ENCODE results near the gene AJAP1. TPM values are rescaled to one million over a fixed set of nuclear protein-coding genes. Genes with fewer than 3 reads are reported as not detected.

Gene AJAP1
- polyA plus RNA-seq, 1 of the 3 experiments (the other 2 are of a cell fraction): not detected

DNA sequence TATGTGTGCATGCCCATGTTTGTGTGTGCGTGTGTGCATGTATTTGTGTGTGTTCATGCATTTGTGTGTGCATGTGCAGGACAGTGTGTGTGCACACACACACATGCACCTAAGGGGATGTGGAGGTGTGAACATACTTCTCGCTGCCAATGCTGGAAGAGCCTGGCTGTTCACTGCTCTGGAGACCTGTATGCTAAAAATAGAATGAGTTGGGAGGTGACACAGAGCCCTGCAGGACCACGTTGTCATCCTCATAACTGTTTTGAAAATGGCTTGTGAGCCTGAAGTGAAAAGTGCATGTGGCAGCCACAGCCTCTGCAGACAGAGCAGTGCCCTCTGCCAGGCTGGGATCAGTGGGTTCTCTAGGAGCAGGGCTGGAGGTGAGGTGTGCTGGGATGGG, 95.8 kb downstream of the AJAP1 start:
- Histone ChIP-seq H3K9ac (no peak overlapping the region), H3K4me1 (ENCODE audit: control insufficient read depth in 1 of 2, insufficient read depth in 2 of 2, low read depth in 1 of 2, low read length in 1 of 2) (peaks cover 0 to 2% of the 10 kb centered on the region in 2 experiments; a peak in 1 of 4 replicates), H3K4me3 (ENCODE audit: low read depth in 2 of 2, low read length in 1 of 2) (no peak overlapping the region), H3K9me2 (no peaks in the 10 kb centered on the region), H4K20me1 (ENCODE audit: insufficient read depth) (no peaks in the 10 kb centered on the region), H3K4me2 (no peak overlapping the region), H3K27ac (ENCODE audit: low read depth in 2 of 2, low read length in 1 of 2) (no peak overlapping the region), H3K36me3 (replicated peaks in 1 of 2; ENCODE audit: control insufficient read depth in 1 of 2, insufficient read depth in 2 of 2, low read length in 1 of 2) (no peaks in the 10 kb centered on the region), H2AFZ (ENCODE audit: low read depth) (no peak overlapping the region), H3K27me3 (ENCODE audit: insufficient read depth) (no peaks in the 10 kb centered on the region), H3F3A (replicated peaks; ENCODE audit: insufficient read depth) (no peaks in the 10 kb centered on the region), H3K9me3 (no peaks in the 10 kb centered on the region), H3K79me2 (ENCODE audit: insufficient read depth) (no peaks in the 10 kb centered on the region)
- WGBS (ENCODE audit: low lambda C conversion rate): 17% methylated on average over 3 of the region's 3 CpGs
- no peak for DNase-seq
- TF ChIP-seq RAD21 (IDR thresholded peaks at IDR 0.05; ENCODE audit: low read length) (no peak), TEAD4 (IDR thresholded peaks at IDR 0.05; ENCODE audit: borderline replicate concordance, insufficient read depth) (no peak), GABPA (IDR thresholded peaks at IDR 0.05; ENCODE audit: low read depth) (no peak), CHD2 (IDR thresholded peaks at IDR 0.05; ENCODE audit: low read length, partially characterized antibody) (no peak), POLR2AphosphoS5 (IDR thresholded peaks at IDR 0.05; ENCODE audit: low read depth, low read length) (no peak)
- TF ChIP-seq, protein P1, sequence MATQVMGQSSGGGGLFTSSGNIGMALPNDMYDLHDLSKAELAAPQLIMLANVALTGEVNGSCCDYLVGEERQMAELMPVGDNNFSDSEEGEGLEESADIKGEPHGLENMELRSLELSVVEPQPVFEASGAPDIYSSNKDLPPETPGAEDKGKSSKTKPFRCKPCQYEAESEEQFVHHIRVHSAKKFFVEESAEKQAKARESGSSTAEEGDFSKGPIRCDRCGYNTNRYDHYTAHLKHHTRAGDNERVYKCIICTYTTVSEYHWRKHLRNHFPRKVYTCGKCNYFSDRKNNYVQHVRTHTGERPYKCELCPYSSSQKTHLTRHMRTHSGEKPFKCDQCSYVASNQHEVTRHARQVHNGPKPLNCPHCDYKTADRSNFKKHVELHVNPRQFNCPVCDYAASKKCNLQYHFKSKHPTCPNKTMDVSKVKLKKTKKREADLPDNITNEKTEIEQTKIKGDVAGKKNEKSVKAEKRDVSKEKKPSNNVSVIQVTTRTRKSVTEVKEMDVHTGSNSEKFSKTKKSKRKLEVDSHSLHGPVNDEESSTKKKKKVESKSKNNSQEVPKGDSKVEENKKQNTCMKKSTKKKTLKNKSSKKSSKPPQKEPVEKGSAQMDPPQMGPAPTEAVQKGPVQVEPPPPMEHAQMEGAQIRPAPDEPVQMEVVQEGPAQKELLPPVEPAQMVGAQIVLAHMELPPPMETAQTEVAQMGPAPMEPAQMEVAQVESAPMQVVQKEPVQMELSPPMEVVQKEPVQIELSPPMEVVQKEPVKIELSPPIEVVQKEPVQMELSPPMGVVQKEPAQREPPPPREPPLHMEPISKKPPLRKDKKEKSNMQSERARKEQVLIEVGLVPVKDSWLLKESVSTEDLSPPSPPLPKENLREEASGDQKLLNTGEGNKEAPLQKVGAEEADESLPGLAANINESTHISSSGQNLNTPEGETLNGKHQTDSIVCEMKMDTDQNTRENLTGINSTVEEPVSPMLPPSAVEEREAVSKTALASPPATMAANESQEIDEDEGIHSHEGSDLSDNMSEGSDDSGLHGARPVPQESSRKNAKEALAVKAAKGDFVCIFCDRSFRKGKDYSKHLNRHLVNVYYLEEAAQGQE (IDR thresholded peaks at IDR 0.05; ENCODE audit: low read depth, low read length): no peak
- ChIA-PET CTCF (interaction anchor here (0.6 kb wide), 1 partner anchor 80 kb away, joined by 3 read pairs; no protein-coding TSS in a partner anchor), POLR2A (no interaction called here)

DNA sequence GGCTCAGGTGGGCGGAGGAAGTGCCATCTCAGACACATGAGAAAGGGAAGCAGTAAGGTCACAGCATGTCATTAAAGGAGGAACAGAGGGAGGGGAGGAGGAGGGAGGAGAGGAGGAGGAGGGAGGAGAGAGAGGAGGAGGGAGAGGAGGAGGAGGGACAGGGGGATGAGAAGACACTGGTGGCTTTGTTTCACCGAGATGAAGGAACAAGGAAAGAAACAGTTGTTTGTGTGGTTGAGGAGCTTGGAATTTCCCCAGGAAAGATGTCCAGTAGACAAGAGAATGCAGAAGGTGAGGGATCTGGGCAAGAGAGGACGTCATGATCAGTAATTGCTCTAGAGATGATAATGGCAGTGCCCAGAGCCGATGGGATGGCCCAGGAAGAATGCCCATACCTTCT, 97.7 kb downstream of the AJAP1 start:
- CTCF ChIA-PET: no interaction called here
- TF ChIP-seq RCOR1 (IDR thresholded peaks at IDR 0.05; ENCODE audit: low read length) (no peak), CHD2 (IDR thresholded peaks at IDR 0.05; ENCODE audit: low read length, partially characterized antibody) (no peak), NFIC (IDR thresholded peaks at IDR 0.05; ENCODE audit: borderline replicate concordance) (no peak), SMC3 (IDR thresholded peaks at IDR 0.05; ENCODE audit: low read depth, low read length) (no peak), GATA2 (CRISPR knock-in tag; IDR thresholded peaks at IDR 0.05) (no peak), ELF1 (IDR thresholded peaks at IDR 0.05) (no peak), EZH2phosphoT487 (IDR thresholded peaks at IDR 0.05; ENCODE audit: borderline replicate concordance, low read depth) (no peak), SIN3A (IDR thresholded peaks at IDR 0.05; ENCODE audit: borderline replicate concordance, low read depth, low read length) (no peak), TAF1 (IDR thresholded peaks at IDR 0.05; ENCODE audit: borderline replicate concordance, low read depth, low read length) (no peak), FOXJ3 (CRISPR knock-in tag; IDR thresholded peaks at IDR 0.05) (no peak), TEAD4 (IDR thresholded peaks at IDR 0.05; ENCODE audit: borderline replicate concordance, insufficient read depth) (no peak), MXI1 (IDR thresholded peaks at IDR 0.05; ENCODE audit: low read depth, low read length) (no peak), RAD21 (IDR thresholded peaks at IDR 0.05; ENCODE audit: low read length) (no peak)
- TF ChIP-seq, protein P1 (IDR thresholded peaks at IDR 0.05; ENCODE audit: low read depth, low read length): no peak
- TF ChIP-seq, protein P2, sequence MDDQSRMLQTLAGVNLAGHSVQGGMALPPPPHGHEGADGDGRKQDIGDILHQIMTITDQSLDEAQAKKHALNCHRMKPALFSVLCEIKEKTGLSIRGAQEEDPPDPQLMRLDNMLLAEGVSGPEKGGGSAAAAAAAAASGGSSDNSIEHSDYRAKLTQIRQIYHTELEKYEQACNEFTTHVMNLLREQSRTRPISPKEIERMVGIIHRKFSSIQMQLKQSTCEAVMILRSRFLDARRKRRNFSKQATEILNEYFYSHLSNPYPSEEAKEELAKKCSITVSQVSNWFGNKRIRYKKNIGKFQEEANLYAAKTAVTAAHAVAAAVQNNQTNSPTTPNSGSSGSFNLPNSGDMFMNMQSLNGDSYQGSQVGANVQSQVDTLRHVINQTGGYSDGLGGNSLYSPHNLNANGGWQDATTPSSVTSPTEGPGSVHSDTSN (IDR thresholded peaks at IDR 0.05): no peak
- TF ChIP-seq, protein P3, sequence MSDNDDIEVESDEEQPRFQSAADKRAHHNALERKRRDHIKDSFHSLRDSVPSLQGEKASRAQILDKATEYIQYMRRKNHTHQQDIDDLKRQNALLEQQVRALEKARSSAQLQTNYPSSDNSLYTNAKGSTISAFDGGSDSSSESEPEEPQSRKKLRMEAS (IDR thresholded peaks at IDR 0.05; ENCODE audit: low read depth): no peak

More for the DNA sequence above, 97.7 kb downstream of the AJAP1 start:
- Histone ChIP-seq H2AFZ (ENCODE audit: low read depth) (no peak overlapping the region), H3K79me2 (ENCODE audit: insufficient read depth) (no peaks in the 10 kb centered on the region), H3F3A (replicated peaks; ENCODE audit: insufficient read depth) (no peaks in the 10 kb centered on the region), H3K4me1 (ENCODE audit: control insufficient read depth in 1 of 2, insufficient read depth in 2 of 2, low read depth in 1 of 2, low read length in 1 of 2) (no peaks in the 10 kb centered on the region; a peak in 1 of 4 replicates), H3K27me3 (ENCODE audit: insufficient read depth) (no peaks in the 10 kb centered on the region), H3K27ac (ENCODE audit: low read depth in 2 of 2, low read length in 1 of 2) (no peak overlapping the region), H3K4me2 (no peak overlapping the region), H3K9ac (no peak overlapping the region), H4K20me1 (ENCODE audit: insufficient read depth) (no peaks in the 10 kb centered on the region), H3K9me2 (no peaks in the 10 kb centered on the region), H3K4me3 (ENCODE audit: low read depth in 2 of 2, low read length in 1 of 2) (no peak overlapping the region), H3K36me3 (replicated peaks in 1 of 2; ENCODE audit: control insufficient read depth in 1 of 2, insufficient read depth in 2 of 2, low read length in 1 of 2) (no peaks in the 10 kb centered on the region), H3K9me3 (no peaks in the 10 kb centered on the region)
- DNase-seq: no peak
- WGBS (ENCODE audit: low lambda C conversion rate): 7% methylated on average over 4 of the region's 4 CpGs
- POLR2A ChIA-PET: no interaction called here

Data from SK-N-SH (cell line).